NCI-H345 (cell line): ENCODE measurements around the gene ABHD11.
"Not testable (repeated sequence)": the region's sequence is repeated elsewhere in the genome, so short reads cannot be mapped to it uniquely, and the experiment has no call there.

ENCODE experiments used
- DNase-seq: peaks from one replicate; lab custom pipeline; 2025; lab: John Stamatoyannopoulos, UW

The ABHD11 gene

DNA sequence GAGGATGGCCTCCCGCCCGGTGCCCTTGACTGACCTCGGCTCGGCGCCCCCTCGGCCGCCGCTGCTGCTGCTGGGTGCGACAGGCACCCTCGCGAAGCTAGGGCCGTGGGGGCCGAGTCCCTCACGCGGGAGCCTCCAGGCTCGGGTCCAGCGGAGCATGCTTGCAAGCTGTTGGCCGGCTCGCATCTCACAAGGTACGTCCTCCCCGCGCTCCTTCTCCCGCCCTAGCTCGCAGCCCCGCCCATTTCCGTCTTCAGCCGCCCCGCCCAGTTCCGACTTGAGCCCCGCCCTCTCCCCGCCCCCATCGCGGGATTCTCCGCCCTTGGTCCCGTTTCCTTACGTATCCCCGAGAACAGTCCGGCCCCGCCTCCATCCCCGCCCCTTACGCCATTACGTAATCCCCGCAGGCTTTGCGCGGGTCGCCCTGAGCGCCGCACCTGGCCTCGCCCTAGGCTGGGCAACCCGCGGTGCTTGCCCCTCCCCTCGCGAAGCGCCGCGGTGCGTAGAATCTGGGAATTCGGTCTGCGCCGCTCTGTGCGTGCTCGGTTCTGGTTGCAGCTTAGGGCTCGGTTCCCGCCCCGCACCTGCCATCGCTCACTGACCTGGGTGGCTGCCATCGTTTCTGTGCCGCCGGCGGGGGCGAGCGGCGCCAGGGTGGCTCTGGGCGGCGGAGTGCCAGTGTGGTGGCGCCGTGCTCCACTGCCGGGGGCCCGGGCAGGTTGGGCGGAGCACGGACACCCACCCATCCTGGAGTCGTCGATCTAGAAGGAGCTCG lies at the start of gene ABHD11:
Gene ABHD11, minus strand, starts transcription at position 191 of the 775 bp plus-strand sequence. Its CDS starts 32 bp downstream, at position 159.
- peak; percentile 99 for DNase-seq

- DNase-seq, result not testable (repeated sequence)
These were observed 49.1 kb upstream of the ABHD11 start for GRCh38 chr7:73787786-73788048.

- DNase-seq, result no peak
These were observed 48.0 kb upstream of the ABHD11 start for GRCh38 chr7:73786588-73786987.

- no peak for DNase-seq
These were observed 40.9 kb upstream of the ABHD11 start for GRCh38 chr7:73779517-73779916.

- no peak for DNase-seq
These were observed 40.3 kb upstream of the ABHD11 start for GRCh38 chr7:73778801-73779389.

DNA sequence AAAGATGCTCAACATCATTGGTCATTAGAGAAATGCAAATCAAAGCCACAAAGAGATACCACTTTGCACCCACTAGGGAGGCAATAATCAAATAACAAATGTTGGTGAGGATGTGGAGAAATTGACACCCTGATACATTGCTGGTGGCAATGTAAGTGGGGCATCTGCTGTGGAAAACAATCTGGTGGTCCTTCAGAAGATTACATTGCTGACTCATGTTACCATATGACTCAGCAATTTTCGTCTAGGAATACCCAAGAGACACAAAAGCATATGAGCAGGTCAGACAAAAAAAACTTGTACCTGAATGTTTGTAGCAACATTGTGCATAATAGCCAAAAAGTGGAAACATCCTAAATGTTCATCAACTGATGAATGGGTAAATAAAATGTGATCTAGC lies 36.3 kb upstream of the ABHD11 start:
- no peak for DNase-seq

- no peak for DNase-seq
These were observed 35.3 kb upstream of the ABHD11 start for GRCh38 chr7:73773700-73774517.

- DNase-seq, result no peak
These were observed 32.5 kb upstream of the ABHD11 start for GRCh38 chr7:73770860-73771670.

DNA sequence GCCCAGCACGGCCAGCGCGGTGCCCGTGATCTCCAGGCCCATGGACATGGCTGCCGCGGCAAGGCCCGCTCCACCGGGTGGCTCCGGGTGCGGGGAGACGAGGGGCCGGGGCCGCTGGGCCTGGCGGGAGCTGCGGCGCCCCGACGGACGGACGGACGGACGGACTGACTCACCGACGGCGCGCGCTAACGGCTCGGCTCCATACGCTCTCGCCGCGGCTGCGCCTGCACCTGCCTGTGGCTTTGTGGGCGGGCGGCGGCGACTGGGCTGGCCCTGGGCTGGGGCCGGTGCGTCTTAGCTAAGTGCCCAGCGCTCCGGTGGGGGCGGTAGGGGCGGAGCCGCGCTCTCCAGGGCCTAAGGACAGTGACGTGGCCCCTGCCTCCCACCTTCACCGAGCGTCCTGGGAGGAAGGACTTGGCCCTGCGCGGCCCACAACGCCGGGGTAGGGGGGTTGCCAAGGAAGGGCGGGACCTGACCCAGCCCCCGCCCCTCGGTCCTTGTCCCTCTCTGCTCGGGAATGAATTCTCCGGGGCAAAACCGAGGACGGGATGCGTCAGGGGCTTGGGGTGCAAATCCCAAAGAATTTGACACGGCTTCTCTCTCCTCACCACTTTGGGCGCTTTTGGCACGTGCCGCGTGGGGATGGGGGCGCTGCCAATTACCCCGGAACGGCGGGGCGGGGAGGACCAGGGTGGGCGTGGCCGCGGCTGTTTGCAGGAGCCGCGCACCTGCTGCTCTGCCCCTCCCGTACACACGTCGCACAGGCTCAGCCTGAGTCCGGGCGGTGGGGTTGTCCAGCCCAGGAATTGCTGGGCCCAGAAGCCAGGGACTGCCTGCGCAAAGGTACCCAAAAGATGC lies 31.6 kb upstream of the ABHD11 start, which contains the start of gene CLDN3:
Gene CLDN3, minus strand, starts transcription at position 269 of the 858 bp plus-strand sequence. Its CDS starts 221 bp downstream, at position 48.
- peak; percentile 92 for DNase-seq

- DNase-seq, result no peak
These were observed 30.9 kb upstream of the ABHD11 start for GRCh38 chr7:73769481-73770001.

DNA sequence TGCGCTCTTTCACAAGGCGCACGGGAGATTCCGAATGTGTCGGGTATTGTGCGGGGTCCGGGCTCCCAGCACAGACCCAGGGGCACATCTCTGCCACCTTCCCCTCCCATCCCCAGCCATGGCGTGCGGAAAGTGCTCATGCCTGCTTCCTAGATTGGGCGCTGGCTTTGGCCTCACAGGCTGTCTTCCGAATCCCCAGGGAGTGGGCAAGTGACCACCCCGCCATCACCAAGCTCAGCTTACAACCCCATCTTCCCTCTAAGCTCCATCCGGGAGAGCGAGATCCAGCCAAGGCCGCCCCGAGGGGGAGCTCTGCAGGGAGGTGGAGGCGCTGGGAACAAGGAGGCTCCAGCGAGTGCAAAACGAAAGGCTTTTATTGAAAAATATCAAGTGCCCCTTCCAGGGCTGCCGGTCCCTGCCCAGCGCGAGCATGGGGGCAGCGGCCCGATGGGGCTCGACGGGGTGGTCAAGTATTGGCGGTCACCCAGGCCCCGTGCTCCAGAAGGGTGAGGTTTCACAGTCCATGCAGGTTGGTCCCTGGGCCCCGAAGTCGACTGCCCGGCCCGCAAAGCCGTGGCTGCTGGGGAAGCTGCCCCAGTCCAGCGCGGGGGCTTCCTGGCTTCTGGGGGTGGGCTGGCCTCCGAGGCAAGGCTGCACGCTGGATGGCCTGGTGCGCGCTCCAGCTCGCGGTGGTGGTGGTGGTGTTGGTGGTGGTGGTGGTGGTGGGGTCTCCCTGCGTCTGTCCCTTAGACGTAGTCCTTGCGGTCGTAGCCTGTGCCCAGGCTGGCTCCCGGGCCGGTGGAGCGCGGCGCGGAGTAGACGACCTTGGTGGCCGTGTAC lies 30.3 kb upstream of the ABHD11 start:
- no peak for DNase-seq

DNA sequence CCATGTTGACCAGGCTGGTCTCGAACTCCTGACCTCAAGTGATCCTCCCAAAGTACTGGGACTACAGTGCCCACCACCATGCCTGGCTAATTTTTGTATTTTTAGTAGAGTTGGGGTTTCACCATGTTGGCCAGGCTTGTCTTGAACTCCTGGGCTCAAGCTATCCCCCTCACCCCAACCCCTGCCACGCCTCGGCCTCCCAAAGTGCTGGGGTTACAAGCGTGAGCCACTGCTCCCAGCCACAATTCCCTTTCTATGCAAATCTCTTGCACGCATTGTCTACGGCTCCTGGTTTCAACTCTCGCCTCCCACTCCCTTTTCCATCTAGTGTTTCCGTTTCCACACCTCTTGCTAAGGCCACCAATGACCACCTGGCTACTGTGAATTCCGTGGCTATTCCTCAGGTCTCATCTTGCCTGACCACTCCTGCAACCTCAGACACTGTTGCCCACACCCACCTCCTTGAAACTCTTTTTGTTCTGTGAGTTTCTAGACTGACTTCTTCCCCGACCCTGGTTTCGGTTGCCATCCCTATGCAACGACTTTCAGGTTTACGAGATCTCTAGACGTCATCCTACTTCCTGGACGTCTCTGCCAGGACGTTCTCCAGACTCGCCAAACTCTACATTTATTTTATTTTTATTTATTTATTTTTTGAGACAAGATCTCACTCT lies 28.1 kb upstream of the ABHD11 start:
- no peak for DNase-seq

DNA sequence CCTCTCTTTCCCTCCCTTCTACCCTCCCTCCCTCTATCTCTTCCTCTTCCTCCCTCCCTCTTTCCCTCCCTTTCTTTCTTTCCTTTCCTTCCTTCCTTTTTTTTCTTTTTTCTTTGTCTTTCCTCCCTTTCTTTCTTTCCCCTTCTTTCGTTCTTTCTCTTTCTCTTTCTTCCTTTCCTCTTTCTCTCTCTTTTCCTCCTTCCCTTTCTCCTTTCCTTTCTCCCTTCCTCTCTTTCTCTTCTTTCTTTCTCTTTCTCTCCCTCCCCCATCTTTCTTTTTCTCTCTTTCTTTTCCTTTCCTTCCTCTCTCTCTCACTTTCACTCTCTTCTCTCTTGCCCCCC lies 24.0 kb upstream of the ABHD11 start:
- no peak for DNase-seq

GRCh38 chr7:73761854-73762658 lies 23.5 kb upstream of the ABHD11 start:
- no peak for DNase-seq

- no peak for DNase-seq
These were observed 20.1 kb upstream of the ABHD11 start for GRCh38 chr7:73758581-73759138.

- no peak for DNase-seq
These were observed 11.6 kb upstream of the ABHD11 start for GRCh38 chr7:73749931-73750776.

DNA sequence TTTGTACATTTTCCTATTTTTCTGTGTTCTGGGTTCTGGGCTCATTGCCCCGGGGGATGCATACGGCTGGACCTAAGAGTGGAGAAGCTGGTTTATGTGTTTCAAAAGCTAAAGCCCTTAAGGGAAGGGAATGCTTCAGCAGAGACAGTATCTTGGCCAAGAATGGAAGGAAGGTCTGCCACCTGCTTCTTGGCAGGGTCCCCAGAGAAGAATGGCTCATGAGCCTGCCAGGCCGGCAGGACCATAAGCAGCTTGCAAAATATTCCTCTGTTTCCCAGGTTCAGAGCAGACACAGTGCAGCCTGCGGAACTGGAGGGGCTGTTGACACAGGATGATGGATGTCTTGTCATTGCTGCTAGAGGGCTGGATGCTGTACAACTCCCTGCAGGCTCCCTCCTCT lies 7.8 kb upstream of the ABHD11 start:
- no peak for DNase-seq
